ENCODE measurements around the gene SCYGR2. TPM values are rescaled to one million over a fixed set of nuclear protein-coding genes. Genes with fewer than 3 reads are reported as not detected.

SCYGR2 gene
- total RNA-seq, 1 donor from 2014 or later: not detected

GRCh38 chr2:227602358-227602757 is 3.7 kb downstream of the SCYGR2 start:
- no peak for TF ChIP-seq CTCF (IDR thresholded peaks at IDR 0.05; ENCODE audit: unreplicated experiment)
- no peaks in the 10 kb centered on the region for H3K27me3 Mint-ChIP-seq (ENCODE audit: low read depth)
- no peaks in the 10 kb centered on the region for H3K9me3 Mint-ChIP-seq
- peaks cover 3% of the 10 kb centered on the region for H3K4me1 Mint-ChIP-seq
- H3K27ac Mint-ChIP-seq: no peak overlapping the region
- no peaks in the 10 kb centered on the region for H3K36me3 Mint-ChIP-seq
- no peak for DNase-seq (ENCODE audit: low spot score in 2 of 2, unreplicated experiment in 2 of 2)
- no peak overlapping the region for H3K4me3 Mint-ChIP-seq

- Mint-ChIP-seq H3K27ac (no peak overlapping the region), H3K27me3 (ENCODE audit: low read depth) (no peaks in the 10 kb centered on the region), H3K4me1 (no peaks in the 10 kb centered on the region), H3K4me3 (no peak overlapping the region), H3K36me3 (no peaks in the 10 kb centered on the region), H3K9me3 (no peaks in the 10 kb centered on the region)
- no peak for TF ChIP-seq CTCF (IDR thresholded peaks at IDR 0.05; ENCODE audit: unreplicated experiment)
- no peak for DNase-seq (ENCODE audit: low spot score in 2 of 2, unreplicated experiment in 2 of 2)
Measured at GRCh38 chr2:227606476-227606875, 7.8 kb downstream of the SCYGR2 start.

GRCh38 chr2:227607941-227608340 is 9.2 kb downstream of the SCYGR2 start:
- Mint-ChIP-seq H3K27me3 (ENCODE audit: low read depth) (no peaks in the 10 kb centered on the region), H3K36me3 (no peaks in the 10 kb centered on the region), H3K4me1 (no peaks in the 10 kb centered on the region), H3K27ac (no peak overlapping the region), H3K4me3 (no peak overlapping the region), H3K9me3 (no peaks in the 10 kb centered on the region)
- TF ChIP-seq CTCF (IDR thresholded peaks at IDR 0.05; ENCODE audit: unreplicated experiment): no peak
- no peak for DNase-seq (ENCODE audit: low spot score in 2 of 2, unreplicated experiment in 2 of 2)

- Mint-ChIP-seq H3K27me3 (ENCODE audit: low read depth) (no peaks in the 10 kb centered on the region), H3K9me3 (no peaks in the 10 kb centered on the region), H3K36me3 (no peaks in the 10 kb centered on the region), H3K4me3 (no peak overlapping the region), H3K4me1 (no peaks in the 10 kb centered on the region), H3K27ac (no peak overlapping the region)
- no peak for DNase-seq (ENCODE audit: low spot score in 2 of 2, unreplicated experiment in 2 of 2)
- no peak for TF ChIP-seq CTCF (IDR thresholded peaks at IDR 0.05; ENCODE audit: unreplicated experiment)
Measured at GRCh38 chr2:227608561-227609338, 10.1 kb downstream of the SCYGR2 start.

- no peaks in the 10 kb centered on the region for H3K4me1 Mint-ChIP-seq
- no peaks in the 10 kb centered on the region for H3K27me3 Mint-ChIP-seq (ENCODE audit: low read depth)
- no peak for DNase-seq (ENCODE audit: low spot score in 2 of 2, unreplicated experiment in 2 of 2)
- H3K27ac Mint-ChIP-seq: no peak overlapping the region
- no peak for TF ChIP-seq CTCF (IDR thresholded peaks at IDR 0.05; ENCODE audit: unreplicated experiment)
- no peaks in the 10 kb centered on the region for H3K36me3 Mint-ChIP-seq
- no peak overlapping the region for H3K4me3 Mint-ChIP-seq
- no peaks in the 10 kb centered on the region for H3K9me3 Mint-ChIP-seq
Measured at GRCh38 chr2:227610123-227610522, 11.4 kb downstream of the SCYGR2 start.

Data from mesothelial cell of epicardium (in vitro differentiated cells).